Gastrocnemius medialis (tissue), 4 donors: ENCODE results near the gene EXOG.

ENCODE experiments used
- CTCF ChIP-seq, 5 experiments: fragments of 450-650 bp in 3 of 5; fragments of 200-600 bp in 2 of 5; sonication (generic) in 2 of 5; IDR thresholded peaks in 4 of 5; conservative IDR thresholded peaks in 1 of 5; 1 replicate in 4 of 5; 2 replicates in 1 of 5; pipeline ENCODE4 v1.5.1; 2016 to 2019; ENCODE audit warnings: antibody characterized with exemption in 5 of 5, mild to moderate bottlenecking in 3 of 5, moderate library complexity in 3 of 5
- POLR2A ChIP-seq, 2 donors: fragments of 450-650 bp; IDR thresholded peaks; one replicate each; pipeline ENCODE4 v1.6.1; 2017; ENCODE audit warnings: antibody characterized with exemption in 2 of 2, mild to moderate bottlenecking in 2 of 2, moderate library complexity in 2 of 2

- no peak for TF ChIP-seq POLR2A (IDR thresholded peaks at IDR 0.05)
- TF ChIP-seq CTCF (IDR thresholded peaks at IDR 0.05 in 4 of 5, conservative IDR thresholded peaks at IDR 0.05 in 1 of 5), result no peak
Measured at GRCh38 chr3:38477839-38478450, 18.2 kb upstream of the EXOG start.
